NCI-H2081 treated with DMSO at 0.1 percent for 48 hours (cell line): Measurements from ENCODE around the gene LEKR1.
A peak's percentile ranks its signal among the peaks of the same experiment; 100 is the strongest.
"Not testable (repeated sequence)": the region's sequence is repeated elsewhere in the genome, so short reads cannot be mapped to it uniquely, and the experiment has no call there.

Source experiments
- DNase-seq: peaks from one replicate; lab custom pipeline; 2025; lab: John Stamatoyannopoulos, UW

The LEKR1 gene

GRCh38 chr3:156806698-156807097 lies 19.5 kb upstream of the LEKR1 start:
- DNase-seq = no peak

GRCh38 chr3:156808025-156808424 lies 18.1 kb upstream of the LEKR1 start:
- no peak for DNase-seq

- DNase-seq = no peak
These were observed 14.9 kb upstream of the LEKR1 start for GRCh38 chr3:156811089-156811862.

- no peak for DNase-seq
These were observed 13.4 kb upstream of the LEKR1 start for GRCh38 chr3:156812521-156813335.

DNA sequence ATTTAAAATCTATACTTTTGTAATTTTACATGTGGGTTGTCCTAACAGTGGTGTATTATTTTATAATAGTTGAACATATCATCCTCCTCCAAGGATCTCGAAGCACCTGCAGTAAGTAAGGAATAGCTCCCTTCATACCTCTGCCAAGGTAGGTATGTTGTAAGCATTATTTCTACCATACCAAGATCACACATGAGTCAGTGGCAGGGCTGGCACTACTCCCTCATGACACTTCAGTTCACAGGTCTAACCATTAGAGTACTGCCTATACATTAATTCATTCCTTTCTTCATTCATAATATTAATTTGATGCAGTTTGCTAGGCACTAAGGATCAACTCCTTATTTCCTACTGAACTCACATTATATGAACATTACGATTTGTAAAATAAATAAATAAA lies 11.9 kb upstream of the LEKR1 start:
- no peak for DNase-seq

- no peak for DNase-seq
These were observed 9.9 kb upstream of the LEKR1 start for GRCh38 chr3:156816091-156816793.

- peak; percentile 49 for DNase-seq
These were observed 9.1 kb upstream of the LEKR1 start for GRCh38 chr3:156816794-156817645.

DNA sequence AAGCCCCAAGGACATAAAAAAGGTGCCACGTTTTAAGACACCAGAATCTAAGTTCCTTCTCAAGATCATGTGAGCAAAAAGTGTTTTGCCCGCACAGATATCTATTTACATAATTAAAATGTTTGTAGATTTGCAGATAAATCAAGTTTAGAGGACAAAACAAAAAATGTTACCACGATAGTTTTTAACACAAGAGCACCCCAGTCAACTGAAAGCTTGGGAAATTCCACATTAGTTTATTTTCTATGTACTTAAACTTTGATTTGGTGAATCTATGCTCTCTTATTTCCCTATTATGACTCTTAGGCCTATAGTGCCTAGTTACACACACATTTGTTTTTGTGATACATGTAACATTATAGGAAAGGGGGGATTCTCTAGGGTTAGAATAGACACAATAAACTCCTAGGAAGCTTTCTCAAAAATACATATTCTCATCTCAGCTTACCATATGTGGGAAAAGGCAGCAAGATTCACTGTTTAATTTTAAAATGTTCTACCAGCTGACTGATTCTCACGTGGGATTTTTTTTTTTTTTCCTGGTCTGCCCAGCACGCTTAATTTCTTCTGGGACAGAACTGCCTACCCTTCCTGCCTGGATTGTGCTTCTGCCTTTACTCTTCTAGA lies 8.4 kb upstream of the LEKR1 start:
- no peak for DNase-seq

DNA sequence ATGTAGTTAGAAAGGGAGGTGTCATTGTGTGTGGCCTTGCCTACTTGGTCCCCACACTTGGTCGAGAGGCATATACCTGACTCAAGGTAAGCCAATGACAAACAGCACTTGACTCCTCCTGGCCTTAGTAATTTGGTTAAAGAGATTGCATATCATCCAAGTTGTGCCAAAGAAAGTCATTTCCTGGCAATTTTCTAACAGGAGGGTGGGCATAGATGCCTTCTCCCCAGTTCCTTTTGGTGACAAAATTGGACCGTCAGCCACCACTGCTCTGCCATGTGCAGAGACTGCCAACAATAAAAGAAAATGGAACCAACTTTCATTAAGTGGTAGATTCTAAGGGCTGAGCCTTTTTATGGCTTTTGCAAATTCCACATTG lies 7.9 kb upstream of the LEKR1 start:
- no peak for DNase-seq

DNA sequence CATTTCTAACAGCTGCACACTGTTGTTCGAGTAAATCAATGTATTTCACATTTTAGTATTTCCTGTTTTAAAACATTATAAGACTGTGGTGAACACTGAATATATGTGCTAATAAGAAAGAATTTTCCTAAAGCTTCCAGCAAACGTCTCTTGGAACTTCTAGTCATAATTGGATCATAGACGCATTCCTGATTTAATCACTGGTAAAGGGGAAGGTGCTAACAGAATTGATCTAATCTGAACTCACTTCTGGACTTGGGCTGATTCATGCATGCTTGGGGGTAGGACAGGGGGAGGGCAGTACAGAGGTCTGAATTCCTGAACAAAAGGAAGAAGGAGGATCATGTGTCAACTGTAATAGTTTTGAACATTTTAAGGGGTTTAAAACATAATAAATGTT lies 7.3 kb upstream of the LEKR1 start:
- no peak for DNase-seq

DNA sequence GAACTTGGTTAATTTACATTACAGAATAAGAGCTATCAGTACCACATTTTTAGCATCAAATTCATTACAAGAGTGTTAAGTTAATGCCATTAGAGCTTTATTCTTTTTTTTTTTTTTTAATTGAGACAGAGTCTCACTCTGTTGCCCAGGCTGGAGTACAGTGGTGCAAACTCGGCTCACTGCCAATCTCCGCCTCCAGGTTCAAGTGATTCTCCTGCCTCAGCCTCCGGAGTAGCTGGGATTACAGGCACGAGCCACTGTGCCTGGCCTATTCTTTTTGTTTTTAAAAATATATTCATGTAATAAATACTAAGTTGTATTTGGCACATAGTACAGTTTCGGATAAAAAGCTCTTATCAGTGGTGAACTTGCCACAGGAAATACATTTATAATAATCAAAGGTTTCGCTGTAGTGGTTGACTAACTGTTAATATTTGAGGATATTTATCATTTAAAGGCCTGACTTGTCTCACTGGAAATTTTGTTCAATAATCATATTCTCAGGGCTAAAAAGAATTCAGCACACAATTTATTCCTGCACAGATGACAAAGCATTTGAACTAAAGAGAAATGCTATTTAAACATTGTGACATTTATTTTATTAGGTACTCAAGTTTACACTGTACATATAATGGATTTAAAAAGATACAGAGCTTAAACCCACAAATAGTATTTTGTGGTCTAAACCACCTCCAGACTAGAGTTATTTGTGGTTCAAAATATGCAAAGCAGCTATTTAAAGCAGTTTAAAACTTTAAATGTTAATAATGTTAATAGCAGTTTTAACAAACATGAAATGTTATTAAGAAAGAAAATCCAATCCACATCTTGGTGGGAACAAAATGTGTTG lies 6.1 kb upstream of the LEKR1 start:
- no peak for DNase-seq

GRCh38 chr3:156820692-156821080 lies 5.5 kb upstream of the LEKR1 start:
- DNase-seq = no peak

DNA sequence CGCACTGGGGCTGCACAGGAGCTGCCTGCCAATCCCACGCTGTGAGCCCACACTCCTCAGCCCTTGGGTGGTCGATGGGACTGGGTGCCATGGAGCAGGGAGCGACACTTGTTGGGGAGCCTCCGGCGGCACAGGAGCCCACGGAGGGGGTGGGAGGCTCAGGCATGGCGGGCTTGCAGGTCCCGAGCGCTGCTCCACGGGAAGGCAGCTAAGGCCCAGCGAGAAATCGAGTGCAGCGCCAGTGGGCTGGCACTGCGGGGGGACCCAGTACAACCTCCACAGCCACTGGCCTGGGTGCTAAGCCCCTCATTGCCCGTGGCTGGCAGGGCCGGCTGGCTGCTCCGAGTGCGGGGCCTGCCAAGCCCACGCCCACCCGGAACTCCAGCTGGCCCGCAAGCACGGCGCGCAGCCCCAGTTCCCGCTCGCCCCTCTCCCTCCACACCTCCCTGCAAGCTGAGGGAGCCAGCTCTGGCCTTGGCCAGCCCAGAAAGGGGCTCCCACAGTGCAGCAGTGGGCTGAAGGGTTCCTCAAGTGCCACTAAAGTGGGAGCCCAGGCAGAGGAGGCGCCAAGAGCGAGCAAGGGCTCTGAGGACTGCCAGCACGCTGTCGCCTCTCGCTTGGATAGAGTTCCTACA lies 3.4 kb upstream of the LEKR1 start:
- not testable (repeated sequence) for DNase-seq

DNA sequence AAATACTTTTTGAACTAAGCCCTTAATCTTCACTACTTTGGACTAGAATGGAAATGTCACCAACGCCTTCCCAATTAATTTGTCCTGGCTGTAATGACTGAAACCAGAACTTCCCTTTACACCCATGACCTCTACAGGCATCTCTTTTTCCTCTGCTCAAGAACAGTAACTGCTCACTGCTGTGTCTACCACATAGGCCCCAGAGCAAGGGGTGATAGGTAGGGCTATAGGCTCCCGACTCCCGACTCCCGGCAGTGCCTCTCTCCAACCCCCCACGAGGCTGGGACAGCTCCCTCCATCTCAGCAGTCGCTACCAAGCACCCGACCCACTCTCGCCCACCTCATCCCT lies 384 bp upstream of the LEKR1 start:
- DNase-seq = no peak

GRCh38 chr3:156826896-156827882 lies 1.0 kb downstream of the LEKR1 start:
- no peak for DNase-seq

- DNase-seq = no peak
These were observed 4.9 kb downstream of the LEKR1 start for GRCh38 chr3:156831006-156831405.

DNA sequence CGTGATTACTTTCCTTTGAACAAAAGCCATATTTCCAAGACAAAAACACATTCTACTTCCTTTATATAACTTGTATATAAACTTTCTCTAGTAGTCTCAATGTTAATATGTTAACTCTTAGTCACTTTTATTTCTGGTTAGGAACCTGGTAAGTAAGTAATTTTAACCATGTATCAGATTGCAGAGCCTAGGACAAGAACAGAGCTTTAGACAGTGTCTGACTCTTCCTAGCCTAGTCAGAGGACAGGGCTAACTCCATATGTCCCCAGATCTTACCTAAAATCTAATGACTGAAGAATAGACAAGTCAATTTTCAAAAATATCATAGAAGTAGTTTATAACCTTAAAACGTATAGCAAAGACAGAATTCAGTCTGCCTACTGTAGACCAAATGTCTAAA lies 8.3 kb downstream of the LEKR1 start:
- DNase-seq = no peak

DNA sequence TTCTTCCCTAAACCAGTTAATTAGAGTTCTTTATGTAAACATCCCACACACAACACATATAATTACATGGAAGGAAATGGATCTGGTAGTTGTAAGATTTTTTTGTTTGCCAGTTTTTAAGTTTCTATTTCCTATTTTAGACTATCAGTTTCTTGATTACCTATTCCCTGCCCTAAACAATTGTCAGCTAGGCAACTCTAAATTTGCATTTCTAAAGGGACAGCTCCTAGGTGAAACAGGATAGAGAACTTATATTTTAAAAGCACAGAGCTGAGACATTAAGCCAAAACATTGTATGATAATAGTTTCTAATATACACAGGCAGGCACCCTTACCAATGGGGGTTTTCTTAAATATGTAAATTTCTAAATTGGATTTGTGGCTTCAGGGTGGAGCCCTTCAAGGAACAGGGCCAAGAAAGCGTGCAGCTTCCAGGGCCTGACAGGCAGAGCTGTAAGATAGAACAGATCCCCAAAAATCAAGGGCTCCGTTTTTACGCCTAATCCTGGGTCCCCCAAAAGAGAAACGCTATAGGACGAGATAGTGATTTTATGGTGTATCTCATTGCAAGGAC lies 8.9 kb downstream of the LEKR1 start:
- DNase-seq = no peak

DNA sequence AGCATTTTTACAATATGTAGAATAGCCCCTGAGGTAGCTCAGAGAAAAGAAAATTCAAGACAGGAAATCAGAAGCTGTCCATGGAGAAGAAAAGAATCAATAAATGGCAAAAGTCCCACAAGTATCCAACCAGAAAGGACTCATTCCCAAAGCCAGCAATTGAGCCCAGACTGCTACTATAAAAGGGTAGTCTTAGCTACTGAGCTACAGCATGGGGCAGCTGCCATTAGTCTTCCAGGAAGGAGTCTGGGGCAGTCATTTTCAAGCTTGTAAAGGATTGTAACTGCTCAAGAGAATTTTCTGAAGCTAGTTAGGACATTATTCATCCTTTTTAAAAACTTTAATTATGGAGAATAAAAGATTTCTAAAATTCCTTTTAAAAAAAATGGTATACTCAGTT lies 10.5 kb downstream of the LEKR1 start:
- no peak for DNase-seq
